BLaER1 treated with 17β-estradiol and CSF1 and Interleukin-3, amounts not matched to agents 10 nM and 100 nM (cell line): ENCODE data around the gene GALNT18.

Experiments
- H3K27ac ChIP-seq, 11 experiments: shearing (Covaris generic); formaldehyde crosslinking; 2 replicates each; pipeline ENCODE4 v1.8.1; 2022
- H3K27me3 ChIP-seq, 11 experiments: shearing (Covaris generic); formaldehyde crosslinking; 2 replicates each; pipeline ENCODE4 v1.8.1; 2022
- H3K36me3 ChIP-seq, 11 experiments: shearing (Covaris generic); formaldehyde crosslinking; 2 replicates each; pipeline ENCODE4 v1.8.1; 2022
- H3K4me1 ChIP-seq, 10 experiments: shearing (Covaris generic); formaldehyde crosslinking; 2 replicates each; pipeline ENCODE4 v1.8.1; 2022
- H3K4me2 ChIP-seq, 11 experiments: shearing (Covaris generic); formaldehyde crosslinking; 2 replicates each; pipeline ENCODE4 v1.8.1; 2022
- H3K4me3 ChIP-seq, 10 experiments: shearing (Covaris generic); formaldehyde crosslinking; 2 replicates each; pipeline ENCODE4 v1.8.1; 2022
- H3K9ac ChIP-seq, 11 experiments: shearing (Covaris generic); formaldehyde crosslinking; 2 replicates each; pipeline ENCODE4 v1.8.1; 2022
- H3K9me3 ChIP-seq, 11 experiments: shearing (Covaris generic); formaldehyde crosslinking; replicated peaks in 1 of 11; 2 replicates each; pipeline ENCODE4 v1.8.1; 2022
- H4K20me1 ChIP-seq, 11 experiments: shearing (Covaris generic); formaldehyde crosslinking; 2 replicates each; pipeline ENCODE4 v1.8.1; 2022
- Cebpa-rat ChIP-seq, 11 experiments: shearing (Covaris generic); IDR thresholded peaks; 2 replicates each; pipeline ENCODE4 v1.8.1; 2022

GALNT18 gene

GRCh38 chr11:11401960-11402535 lies 219.8 kb downstream of the GALNT18 start:
- Histone ChIP-seq H3K9ac (no peak overlapping the region), H3K9me3 (no peaks in the 10 kb centered on the region), H3K4me3 (no peak overlapping the region), H3K4me1 (peaks cover 0 to 3% (median 0%) of the 10 kb centered on the region in 10 experiments; a peak in 1 of 20 replicates), H3K27me3 (peaks cover 37 to 95% (median 53%) of the 10 kb centered on the region in 11 experiments), H3K36me3 (no peaks in the 10 kb centered on the region), H3K4me2 (no peak overlapping the region), H4K20me1 (peaks cover 0 to 53% (median 20%) of the 10 kb centered on the region in 11 experiments; a peak in 12 of 22 replicates), H3K27ac (no peak overlapping the region)
- TF ChIP-seq Cebpa-rat (IDR thresholded peaks at IDR 0.05): no peak

- H3K4me3 ChIP-seq: no peak overlapping the region
- H3K4me2 ChIP-seq: no peak overlapping the region
- H3K9ac ChIP-seq: no peak overlapping the region
- H3K36me3 ChIP-seq: no peaks in the 10 kb centered on the region
- TF ChIP-seq Cebpa-rat (IDR thresholded peaks at IDR 0.05): no peak
- peaks cover 0 to 46% (median 13%) of the 10 kb centered on the region in 11 experiments; a peak in 11 of 22 replicates for H4K20me1 ChIP-seq
- no peak overlapping the region for H3K27ac ChIP-seq
- peaks cover 24 to 85% (median 40%) of the 10 kb centered on the region in 11 experiments for H3K27me3 ChIP-seq
- H3K4me1 ChIP-seq: no peaks in the 10 kb centered on the region
- no peaks in the 10 kb centered on the region for H3K9me3 ChIP-seq
These were observed 221.1 kb downstream of the GALNT18 start for GRCh38 chr11:11400635-11401232.

- TF ChIP-seq Cebpa-rat (IDR thresholded peaks at IDR 0.05): no peak
- Histone ChIP-seq H3K4me2 (no peak overlapping the region), H3K4me3 (no peak overlapping the region), H3K4me1 (no peaks in the 10 kb centered on the region), H3K36me3 (no peaks in the 10 kb centered on the region), H3K27ac (no peak overlapping the region), H3K9me3 (no peaks in the 10 kb centered on the region), H3K9ac (no peak overlapping the region), H3K27me3 (peaks cover 17 to 83% (median 34%) of the 10 kb centered on the region in 11 experiments), H4K20me1 (peaks cover 0 to 40% (median 8%) of the 10 kb centered on the region in 11 experiments; a peak in 10 of 22 replicates)
These were observed 221.7 kb downstream of the GALNT18 start for GRCh38 chr11:11400121-11400520.

- Histone ChIP-seq H4K20me1 (peaks cover 0 to 17% (median 0%) of the 10 kb centered on the region in 11 experiments; a peak in 5 of 22 replicates), H3K27me3 (peaks cover 0 to 66% (median 11%) of the 10 kb centered on the region in 11 experiments; a peak in 16 of 22 replicates), H3K4me1 (no peaks in the 10 kb centered on the region), H3K9ac (no peak overlapping the region), H3K4me3 (no peak overlapping the region), H3K4me2 (no peak overlapping the region), H3K27ac (no peak overlapping the region), H3K36me3 (no peaks in the 10 kb centered on the region), H3K9me3 (no peaks in the 10 kb centered on the region)
- no peak for TF ChIP-seq Cebpa-rat (IDR thresholded peaks at IDR 0.05)
These were observed 224.0 kb downstream of the GALNT18 start for GRCh38 chr11:11397781-11398180.

GRCh38 chr11:11397036-11397415 lies 224.8 kb downstream of the GALNT18 start:
- Histone ChIP-seq H3K9ac (no peak overlapping the region), H3K36me3 (no peaks in the 10 kb centered on the region), H3K9me3 (no peaks in the 10 kb centered on the region), H3K4me1 (no peaks in the 10 kb centered on the region), H3K4me3 (no peak overlapping the region), H4K20me1 (peaks cover 0 to 9% (median 0%) of the 10 kb centered on the region in 11 experiments; a peak in 3 of 22 replicates), H3K27me3 (peaks cover 0 to 58% (median 4%) of the 10 kb centered on the region in 11 experiments; a peak in 14 of 22 replicates), H3K4me2 (no peak overlapping the region), H3K27ac (no peak overlapping the region)
- no peak for TF ChIP-seq Cebpa-rat (IDR thresholded peaks at IDR 0.05)

- H3K9ac ChIP-seq: no peak overlapping the region
- no peak overlapping the region for H3K4me2 ChIP-seq
- no peaks in the 10 kb centered on the region for H3K9me3 ChIP-seq
- peaks cover 0 to 54% (median 4%) of the 10 kb centered on the region in 11 experiments; a peak in 11 of 22 replicates for H3K27me3 ChIP-seq
- no peak overlapping the region for H3K27ac ChIP-seq
- H4K20me1 ChIP-seq: peaks cover 0 to 9% (median 0%) of the 10 kb centered on the region in 11 experiments; a peak in 3 of 22 replicates
- TF ChIP-seq Cebpa-rat (IDR thresholded peaks at IDR 0.05): no peak
- no peak overlapping the region for H3K4me3 ChIP-seq
- H3K36me3 ChIP-seq: no peaks in the 10 kb centered on the region
- H3K4me1 ChIP-seq: no peaks in the 10 kb centered on the region
These were observed 225.3 kb downstream of the GALNT18 start for GRCh38 chr11:11396301-11397035.

GRCh38 chr11:11395126-11395525 lies 226.7 kb downstream of the GALNT18 start:
- H3K9ac ChIP-seq: no peak overlapping the region
- no peak for TF ChIP-seq Cebpa-rat (IDR thresholded peaks at IDR 0.05)
- peaks cover 0 to 40% (median 0%) of the 10 kb centered on the region in 11 experiments; a peak in 6 of 22 replicates for H3K27me3 ChIP-seq
- no peaks in the 10 kb centered on the region for H3K36me3 ChIP-seq
- no peaks in the 10 kb centered on the region for H3K9me3 ChIP-seq
- H3K27ac ChIP-seq: no peak overlapping the region
- no peak overlapping the region for H3K4me2 ChIP-seq
- H3K4me1 ChIP-seq: no peaks in the 10 kb centered on the region
- H3K4me3 ChIP-seq: no peak overlapping the region
- peaks cover 0 to 8% (median 0%) of the 10 kb centered on the region in 11 experiments; a peak in 2 of 22 replicates for H4K20me1 ChIP-seq

GRCh38 chr11:11394241-11394640 lies 227.6 kb downstream of the GALNT18 start:
- peaks cover 0 to 39% (median 0%) of the 10 kb centered on the region in 11 experiments; a peak in 6 of 22 replicates for H3K27me3 ChIP-seq
- no peak overlapping the region for H3K4me3 ChIP-seq
- H3K4me2 ChIP-seq: no peak overlapping the region
- TF ChIP-seq Cebpa-rat (IDR thresholded peaks at IDR 0.05): no peak
- no peaks in the 10 kb centered on the region for H3K4me1 ChIP-seq
- no peaks in the 10 kb centered on the region for H3K36me3 ChIP-seq
- no peaks in the 10 kb centered on the region for H3K9me3 ChIP-seq
- no peak overlapping the region for H3K27ac ChIP-seq
- H3K9ac ChIP-seq: no peak overlapping the region
- H4K20me1 ChIP-seq: peaks cover 0 to 8% (median 0%) of the 10 kb centered on the region in 11 experiments; a peak in 3 of 22 replicates

GRCh38 chr11:11391796-11392463 lies 229.9 kb downstream of the GALNT18 start:
- no peak overlapping the region for H3K27ac ChIP-seq
- H3K9me3 ChIP-seq: no peaks in the 10 kb centered on the region
- H3K4me3 ChIP-seq: no peak overlapping the region
- H3K9ac ChIP-seq: no peak overlapping the region
- no peaks in the 10 kb centered on the region for H3K4me1 ChIP-seq
- no peak overlapping the region for H3K4me2 ChIP-seq
- TF ChIP-seq Cebpa-rat (IDR thresholded peaks at IDR 0.05): no peak
- H3K27me3 ChIP-seq: peaks cover 0 to 19% (median 0%) of the 10 kb centered on the region in 11 experiments; a peak in 5 of 22 replicates
- H3K36me3 ChIP-seq: no peaks in the 10 kb centered on the region
- peaks cover 0 to 13% (median 0%) of the 10 kb centered on the region in 11 experiments; a peak in 3 of 22 replicates for H4K20me1 ChIP-seq
